Measurements from ENCODE around the gene MTIF2. TPM values are rescaled to one million over a fixed set of nuclear protein-coding genes. Genes with fewer than 3 reads are reported as not detected.
"Not testable (repeated sequence)": the region's sequence is repeated elsewhere in the genome, so short reads cannot be mapped to it uniquely, and the experiment has no call there.

Gene MTIF2
- total RNA-seq, 1 donor from 2014 or later: 24.6 TPM

DNA sequence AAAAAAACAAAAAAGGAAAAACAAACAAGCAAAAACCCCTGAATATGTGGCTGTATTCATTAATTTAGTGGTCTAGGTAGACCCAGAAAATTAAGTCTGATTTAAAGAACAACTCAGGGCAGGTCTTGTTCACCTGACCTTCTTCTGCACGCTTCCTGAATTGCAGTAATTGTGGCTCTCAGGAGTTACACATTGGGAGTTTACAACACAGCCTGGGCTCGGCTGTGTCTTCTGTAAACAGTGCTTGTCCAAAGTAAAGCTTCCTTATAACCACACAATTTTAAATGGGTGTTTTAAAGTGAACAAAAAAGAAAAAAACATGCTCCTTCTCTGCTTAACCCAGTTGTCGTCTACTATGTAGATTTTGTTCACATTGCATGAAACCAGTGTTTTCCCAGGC is 8.3 kb upstream of the MTIF2 start:
- peaks cover 19% of the 10 kb centered on the region for H3K27me3 Mint-ChIP-seq (ENCODE audit: unreplicated experiment)
- H3K36me3 Mint-ChIP-seq (ENCODE audit: unreplicated experiment): no peaks in the 10 kb centered on the region
- no peak overlapping the region for H3K4me3 Mint-ChIP-seq (ENCODE audit: unreplicated experiment)
- peaks cover 7% of the 10 kb centered on the region for H3K4me1 Mint-ChIP-seq (ENCODE audit: unreplicated experiment)
- H3K27ac Mint-ChIP-seq (ENCODE audit: unreplicated experiment): no peak overlapping the region
- H3K9me3 Mint-ChIP-seq (ENCODE audit: unreplicated experiment): no peaks in the 10 kb centered on the region
- TF ChIP-seq, protein P1, sequence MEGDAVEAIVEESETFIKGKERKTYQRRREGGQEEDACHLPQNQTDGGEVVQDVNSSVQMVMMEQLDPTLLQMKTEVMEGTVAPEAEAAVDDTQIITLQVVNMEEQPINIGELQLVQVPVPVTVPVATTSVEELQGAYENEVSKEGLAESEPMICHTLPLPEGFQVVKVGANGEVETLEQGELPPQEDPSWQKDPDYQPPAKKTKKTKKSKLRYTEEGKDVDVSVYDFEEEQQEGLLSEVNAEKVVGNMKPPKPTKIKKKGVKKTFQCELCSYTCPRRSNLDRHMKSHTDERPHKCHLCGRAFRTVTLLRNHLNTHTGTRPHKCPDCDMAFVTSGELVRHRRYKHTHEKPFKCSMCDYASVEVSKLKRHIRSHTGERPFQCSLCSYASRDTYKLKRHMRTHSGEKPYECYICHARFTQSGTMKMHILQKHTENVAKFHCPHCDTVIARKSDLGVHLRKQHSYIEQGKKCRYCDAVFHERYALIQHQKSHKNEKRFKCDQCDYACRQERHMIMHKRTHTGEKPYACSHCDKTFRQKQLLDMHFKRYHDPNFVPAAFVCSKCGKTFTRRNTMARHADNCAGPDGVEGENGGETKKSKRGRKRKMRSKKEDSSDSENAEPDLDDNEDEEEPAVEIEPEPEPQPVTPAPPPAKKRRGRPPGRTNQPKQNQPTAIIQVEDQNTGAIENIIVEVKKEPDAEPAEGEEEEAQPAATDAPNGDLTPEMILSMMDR (IDR thresholded peaks at IDR 0.05): no peak
- no peak for DNase-seq (ENCODE audit: extremely low spot score, unreplicated experiment)

DNA sequence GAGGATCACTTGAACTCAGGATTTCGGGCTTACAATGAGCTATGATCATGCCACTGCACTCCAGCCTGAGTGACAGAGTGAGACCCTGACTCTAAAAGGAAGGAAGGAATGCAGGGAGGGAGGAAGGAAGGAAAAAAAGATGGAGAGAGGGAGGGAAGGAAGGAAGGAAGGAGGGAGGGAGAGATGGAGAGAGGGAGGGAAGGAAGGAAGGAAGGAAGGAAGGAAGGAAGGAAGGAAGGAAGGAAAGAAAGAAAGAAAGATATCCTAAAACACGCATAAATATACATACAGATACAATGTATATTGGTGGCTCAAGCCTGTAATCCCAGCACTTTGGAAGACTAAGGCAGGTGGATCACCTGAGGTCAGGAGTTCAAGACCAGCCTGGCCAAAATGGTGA is 5.3 kb upstream of the MTIF2 start:
- H3K36me3 Mint-ChIP-seq (ENCODE audit: unreplicated experiment); H3K27me3 Mint-ChIP-seq (ENCODE audit: unreplicated experiment); H3K9me3 Mint-ChIP-seq (ENCODE audit: unreplicated experiment); H3K4me3 Mint-ChIP-seq (ENCODE audit: unreplicated experiment); H3K27ac Mint-ChIP-seq (ENCODE audit: unreplicated experiment); DNase-seq (ENCODE audit: extremely low spot score, unreplicated experiment); H3K4me1 Mint-ChIP-seq (ENCODE audit: unreplicated experiment): not testable (repeated sequence)

DNA sequence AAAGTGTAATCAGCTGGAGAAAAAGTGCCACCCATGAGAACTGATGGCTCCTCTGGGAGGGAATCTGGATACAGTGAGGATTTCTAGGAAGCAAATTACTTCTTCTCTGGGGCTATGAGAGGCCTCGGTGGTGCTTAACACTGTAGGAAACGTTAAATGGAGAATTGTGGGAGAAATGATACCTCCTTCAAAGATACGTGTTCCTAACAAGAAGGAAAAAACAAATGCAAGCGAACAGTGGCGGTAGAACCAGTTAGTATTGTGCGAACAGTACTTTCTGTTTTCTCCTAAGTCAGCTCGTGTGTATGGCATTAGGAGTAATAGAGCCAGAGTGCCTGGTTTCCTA is 587 bp upstream of the MTIF2 start:
- peak overlapping the region; percentile 97 for H3K27ac Mint-ChIP-seq (ENCODE audit: unreplicated experiment)
- peaks cover 21% of the 10 kb centered on the region for H3K4me1 Mint-ChIP-seq (ENCODE audit: unreplicated experiment)
- H3K4me3 Mint-ChIP-seq (ENCODE audit: unreplicated experiment): peak overlapping the region; percentile 94
- H3K27me3 Mint-ChIP-seq (ENCODE audit: unreplicated experiment): no peaks in the 10 kb centered on the region
- TF ChIP-seq, protein P1 (IDR thresholded peaks at IDR 0.05): no peak
- no peak for DNase-seq (ENCODE audit: extremely low spot score, unreplicated experiment)
- peaks cover 3% of the 10 kb centered on the region for H3K36me3 Mint-ChIP-seq (ENCODE audit: unreplicated experiment)
- H3K9me3 Mint-ChIP-seq (ENCODE audit: unreplicated experiment): no peaks in the 10 kb centered on the region

DNA sequence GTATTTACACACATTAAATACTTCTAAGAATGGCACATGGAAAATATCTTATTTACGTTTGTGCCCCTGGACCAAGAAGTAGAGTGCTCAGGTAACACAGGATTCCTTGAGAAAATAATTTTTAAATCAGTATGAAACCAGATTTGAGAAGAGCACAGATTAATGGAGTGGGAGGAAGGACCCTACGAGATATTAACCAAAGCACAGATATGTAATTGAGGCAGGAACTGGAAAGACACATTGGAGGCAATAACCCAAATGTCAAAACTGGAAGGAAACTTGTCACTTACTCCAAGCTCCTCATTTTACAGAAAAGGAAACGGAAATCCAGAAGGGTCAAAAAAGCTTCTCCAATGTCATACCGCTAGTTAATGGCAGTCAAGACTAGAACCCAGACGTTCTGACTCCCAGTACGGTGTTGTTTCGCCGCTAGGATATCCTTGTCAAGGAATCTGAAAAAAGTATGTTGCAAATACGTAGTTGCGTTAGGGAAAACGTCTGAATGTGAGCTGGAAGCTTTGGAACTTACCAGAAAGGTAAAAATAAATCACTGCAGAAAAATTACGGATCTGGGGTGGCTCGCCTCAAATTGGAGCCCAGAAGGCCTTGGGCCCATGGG is 634 bp downstream of the MTIF2 start:
- H3K27me3 Mint-ChIP-seq (ENCODE audit: unreplicated experiment): no peaks in the 10 kb centered on the region
- peak overlapping the region; percentile 97 for H3K27ac Mint-ChIP-seq (ENCODE audit: unreplicated experiment)
- H3K4me1 Mint-ChIP-seq (ENCODE audit: unreplicated experiment): peaks cover 21% of the 10 kb centered on the region
- DNase-seq (ENCODE audit: extremely low spot score, unreplicated experiment): no peak
- peak overlapping the region; percentile 94 for H3K4me3 Mint-ChIP-seq (ENCODE audit: unreplicated experiment)
- peaks cover 11% of the 10 kb centered on the region for H3K36me3 Mint-ChIP-seq (ENCODE audit: unreplicated experiment)
- TF ChIP-seq, protein P1 (IDR thresholded peaks at IDR 0.05): no peak
- no peaks in the 10 kb centered on the region for H3K9me3 Mint-ChIP-seq (ENCODE audit: unreplicated experiment)

DNA sequence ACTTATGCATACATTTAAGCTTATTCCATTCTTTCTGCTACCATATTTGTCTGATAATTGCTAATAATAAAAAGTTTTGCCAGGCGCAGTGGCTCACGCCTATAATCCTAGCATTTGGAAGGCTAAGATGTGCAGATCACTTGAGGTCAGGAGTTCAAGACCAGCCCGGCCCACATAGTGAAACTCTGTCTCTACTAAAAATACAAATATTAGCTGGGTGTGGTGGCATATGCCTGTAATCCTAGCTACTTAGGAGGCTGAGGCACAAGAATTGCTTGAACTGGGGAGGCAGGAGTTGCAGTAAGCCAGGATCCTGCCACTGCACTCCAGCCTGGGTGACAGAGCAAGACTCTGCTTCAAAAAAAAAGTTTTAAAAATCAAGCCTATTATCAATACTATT is 9.4 kb downstream of the MTIF2 start:
- not testable (repeated sequence) for H3K27me3 Mint-ChIP-seq (ENCODE audit: unreplicated experiment); DNase-seq (ENCODE audit: extremely low spot score, unreplicated experiment); H3K4me1 Mint-ChIP-seq (ENCODE audit: unreplicated experiment); H3K27ac Mint-ChIP-seq (ENCODE audit: unreplicated experiment); H3K9me3 Mint-ChIP-seq (ENCODE audit: unreplicated experiment); H3K4me3 Mint-ChIP-seq (ENCODE audit: unreplicated experiment)
- H3K36me3 Mint-ChIP-seq (ENCODE audit: unreplicated experiment): peaks cover 18% of the 10 kb centered on the region

DNA sequence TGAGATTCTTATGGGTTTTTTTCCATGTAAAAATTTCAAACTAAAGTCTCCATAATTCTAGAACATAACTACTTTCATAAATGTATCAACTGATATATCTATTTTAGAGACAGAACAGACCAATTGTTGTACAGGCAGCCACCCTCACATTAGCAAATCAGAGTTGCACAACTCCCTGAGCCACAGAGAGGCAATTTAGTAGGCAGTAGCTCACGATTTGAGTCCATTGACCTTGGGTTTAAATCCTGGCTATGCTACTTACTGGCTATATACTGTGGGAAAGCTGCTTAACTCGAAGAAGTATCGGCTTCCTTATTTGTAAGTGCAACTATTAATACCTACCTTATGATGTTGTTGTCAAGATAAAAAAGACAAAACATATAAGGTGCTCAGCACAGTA is 16.2 kb downstream of the MTIF2 start:
- Mint-ChIP-seq H3K4me3 (ENCODE audit: unreplicated experiment) (no peak overlapping the region), H3K27me3 (ENCODE audit: unreplicated experiment) (no peaks in the 10 kb centered on the region), H3K4me1 (ENCODE audit: unreplicated experiment) (no peaks in the 10 kb centered on the region), H3K9me3 (ENCODE audit: unreplicated experiment) (no peaks in the 10 kb centered on the region), H3K36me3 (ENCODE audit: unreplicated experiment) (peaks cover 27% of the 10 kb centered on the region), H3K27ac (ENCODE audit: unreplicated experiment) (no peak overlapping the region)
- TF ChIP-seq, protein P1 (IDR thresholded peaks at IDR 0.05): no peak
- no peak for DNase-seq (ENCODE audit: extremely low spot score, unreplicated experiment)

Measured in osteocyte (in vitro differentiated cells).